Activated CD4-positive, alpha-beta T cell treated with anti-CD3 and anti-CD28 coated beads, Interleukin-10, Interleukin-2, amounts not matched to agents 100 ng/mL and 50 ng/mL, durations not matched to agents 16 hours and 8 hours (primary cell): ENCODE data around the gene DIP2C.
"Not testable (repeated sequence)": the region's sequence is repeated elsewhere in the genome, so short reads cannot be mapped to it uniquely, and the experiment has no call there.

Experiments
- DNase-seq: peaks from one replicate; pipeline ENCODE4 v3.0.0-alpha.2; 2020

The DIP2C gene

DNA sequence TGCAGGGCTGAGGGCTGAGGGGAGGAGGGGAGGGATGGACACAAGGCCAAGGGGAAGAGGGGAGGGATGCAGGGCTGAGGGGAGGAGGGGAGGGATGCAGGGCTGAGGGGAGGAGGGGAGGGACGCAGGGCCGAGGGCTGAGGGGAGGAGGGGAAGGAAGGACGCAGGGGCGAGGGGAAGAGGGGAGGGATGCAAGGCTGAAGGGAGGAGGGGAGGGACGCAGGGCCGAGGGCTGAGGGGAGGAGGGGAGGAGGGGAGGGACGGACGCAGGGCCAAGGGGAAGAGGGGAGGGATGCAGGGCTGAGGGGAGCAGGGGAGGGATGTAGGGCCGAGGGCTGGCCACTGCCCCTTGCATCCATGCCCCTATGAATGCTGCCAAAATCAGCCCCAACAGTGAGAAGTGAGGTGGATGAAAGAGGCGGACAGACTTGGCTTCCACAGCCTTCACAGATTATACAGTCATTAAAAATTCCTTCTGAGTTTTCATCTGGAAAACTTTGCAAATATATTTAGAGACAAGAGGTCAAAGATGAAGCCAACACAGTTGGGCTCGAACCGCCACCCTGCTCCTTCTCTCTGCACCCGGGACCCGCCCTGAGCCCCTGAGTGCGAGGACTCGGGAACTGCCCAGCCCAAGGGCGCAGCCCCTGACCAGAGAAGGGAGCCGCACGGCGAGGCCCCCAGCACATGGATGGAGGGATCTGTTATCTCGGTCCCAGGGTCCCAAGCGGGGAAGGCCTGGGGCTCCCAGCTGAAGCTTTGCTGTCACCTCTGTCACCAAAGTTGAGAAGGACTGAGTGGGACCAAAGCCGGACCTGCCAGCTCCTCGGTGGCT, 65.8 kb downstream of the DIP2C start:
- no peak for DNase-seq

DNA sequence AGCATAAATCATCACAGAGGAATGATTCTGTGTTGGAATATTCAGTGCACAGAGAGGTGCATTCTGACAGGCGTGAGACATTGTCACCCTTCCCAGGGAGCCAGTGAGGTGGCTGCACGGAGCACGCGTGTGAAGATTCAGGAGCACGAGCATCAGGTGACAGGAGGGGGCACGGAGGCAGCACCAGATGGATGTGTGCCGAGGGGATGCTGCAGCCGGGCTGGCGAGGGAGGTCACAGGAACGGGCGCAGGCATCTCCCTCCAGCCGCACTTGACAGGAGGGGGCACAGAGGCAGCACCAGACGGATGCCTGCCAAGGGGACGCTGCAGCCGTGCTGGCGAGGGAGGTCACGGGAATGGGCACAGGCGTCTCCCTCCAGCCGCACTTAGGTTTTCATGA, 66.5 kb downstream of the DIP2C start:
- no peak for DNase-seq

DNA sequence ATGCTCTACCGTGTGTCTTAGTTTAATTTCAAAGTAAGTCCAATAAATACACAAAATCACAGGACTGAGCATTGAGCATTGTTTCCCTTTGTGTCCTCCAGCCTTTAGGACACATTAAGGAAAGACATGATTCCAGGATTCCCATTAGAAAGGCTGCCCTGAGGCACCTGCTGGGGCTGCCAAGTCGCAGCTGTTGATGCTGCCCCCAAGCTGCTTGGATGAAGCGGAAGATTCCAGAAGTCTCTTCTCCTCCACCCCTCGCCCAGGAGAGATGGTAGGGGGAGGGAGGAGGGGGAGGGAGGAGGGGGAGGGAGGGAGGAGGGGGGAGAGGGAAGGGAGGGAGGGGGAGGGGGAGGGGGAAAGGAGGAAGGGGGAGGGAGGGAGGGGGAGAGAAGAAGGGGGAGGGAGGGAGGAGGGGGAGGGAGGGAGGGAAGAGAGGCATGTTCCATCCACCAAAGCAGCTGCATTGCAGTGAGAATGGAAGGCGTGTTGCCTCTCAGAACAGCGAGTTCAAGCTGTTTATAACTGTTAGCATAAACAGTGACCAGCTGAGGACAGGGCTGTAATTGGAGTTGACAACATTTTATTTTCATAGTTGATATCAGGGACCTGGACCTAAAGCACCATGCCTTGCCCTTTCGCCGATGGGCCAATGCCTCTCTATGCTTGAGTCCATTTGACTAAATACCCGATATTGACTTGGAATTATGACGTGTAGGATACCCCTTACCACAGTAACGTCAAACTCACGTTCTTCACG, 67.3 kb downstream of the DIP2C start:
- DNase-seq = no peak

DNA sequence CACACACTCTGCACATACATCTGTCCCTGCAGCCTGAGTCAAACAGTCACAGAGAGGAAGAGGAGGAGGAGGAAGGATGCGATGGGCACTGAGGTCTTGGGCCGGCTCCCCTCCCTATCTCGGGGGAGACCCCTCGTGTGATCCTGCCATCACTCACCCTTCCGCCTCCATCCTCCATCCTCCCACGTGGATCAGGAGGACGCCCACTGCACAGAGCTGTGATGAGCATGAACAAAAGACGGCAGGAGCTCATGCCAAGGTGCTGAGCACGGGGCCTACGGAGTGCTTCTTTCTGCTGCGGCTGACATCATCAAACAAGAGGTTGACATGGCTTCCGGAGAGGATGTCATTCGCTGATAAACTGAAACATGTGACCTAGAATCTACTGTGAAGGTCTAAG, 68.0 kb downstream of the DIP2C start:
- no peak for DNase-seq

DNA sequence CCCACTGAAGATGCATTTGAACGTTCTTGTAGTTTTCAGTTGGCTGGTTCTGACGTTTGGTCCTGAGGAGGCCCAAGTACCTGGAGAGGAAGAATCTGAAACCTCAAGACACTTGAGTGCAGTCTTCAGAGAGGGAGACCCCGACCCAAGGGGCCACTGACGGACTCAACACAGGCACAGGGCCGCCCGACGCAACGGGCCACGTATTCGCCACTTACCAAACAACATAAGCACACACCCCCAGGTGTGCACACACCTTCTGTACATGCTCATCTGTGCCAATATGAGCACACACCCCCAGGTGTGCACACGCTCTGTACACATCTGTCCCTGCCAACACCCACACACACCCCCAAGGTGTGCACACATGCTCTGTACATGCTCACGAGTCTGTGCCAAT, 68.5 kb downstream of the DIP2C start:
- no peak for DNase-seq

DNA sequence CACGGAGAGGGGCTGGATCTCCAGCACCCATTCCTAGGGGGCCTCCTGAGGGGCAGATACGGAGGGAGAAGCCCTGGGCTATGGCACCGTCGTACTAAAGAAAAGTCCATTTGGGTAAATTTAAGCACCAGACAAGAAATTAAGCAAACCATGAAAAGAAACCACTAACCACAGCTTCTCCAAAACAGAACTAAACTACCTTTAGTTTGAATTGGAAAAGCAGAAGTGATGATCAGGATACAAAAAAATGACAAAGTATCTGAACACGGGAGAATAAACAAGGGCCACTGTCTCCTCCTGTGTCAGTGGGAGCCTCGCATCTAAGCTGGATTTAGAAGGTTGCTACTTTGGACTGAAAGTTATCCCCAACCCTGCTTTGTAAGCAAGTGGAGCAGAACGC, 69.1 kb downstream of the DIP2C start:
- DNase-seq = no peak

DNA sequence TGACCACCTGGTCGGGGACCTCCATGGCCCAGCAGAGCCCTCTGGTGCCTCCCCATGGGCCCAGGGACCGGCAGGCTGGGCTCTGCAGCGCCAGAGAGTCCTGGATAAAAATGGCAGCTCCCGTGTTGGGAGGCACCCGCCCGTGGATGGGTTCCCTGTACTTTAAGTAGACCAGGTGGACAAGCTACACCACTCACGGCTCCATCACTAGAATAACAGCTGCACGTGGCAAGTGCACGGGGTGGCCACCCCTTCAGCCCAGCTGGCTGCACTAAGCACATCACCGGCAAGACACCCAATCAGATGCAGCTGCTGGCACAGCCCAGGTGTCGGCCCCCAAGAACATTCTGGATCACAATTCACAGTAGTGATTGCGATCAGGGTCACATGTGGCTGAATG, 69.8 kb downstream of the DIP2C start:
- no peak for DNase-seq

DNA sequence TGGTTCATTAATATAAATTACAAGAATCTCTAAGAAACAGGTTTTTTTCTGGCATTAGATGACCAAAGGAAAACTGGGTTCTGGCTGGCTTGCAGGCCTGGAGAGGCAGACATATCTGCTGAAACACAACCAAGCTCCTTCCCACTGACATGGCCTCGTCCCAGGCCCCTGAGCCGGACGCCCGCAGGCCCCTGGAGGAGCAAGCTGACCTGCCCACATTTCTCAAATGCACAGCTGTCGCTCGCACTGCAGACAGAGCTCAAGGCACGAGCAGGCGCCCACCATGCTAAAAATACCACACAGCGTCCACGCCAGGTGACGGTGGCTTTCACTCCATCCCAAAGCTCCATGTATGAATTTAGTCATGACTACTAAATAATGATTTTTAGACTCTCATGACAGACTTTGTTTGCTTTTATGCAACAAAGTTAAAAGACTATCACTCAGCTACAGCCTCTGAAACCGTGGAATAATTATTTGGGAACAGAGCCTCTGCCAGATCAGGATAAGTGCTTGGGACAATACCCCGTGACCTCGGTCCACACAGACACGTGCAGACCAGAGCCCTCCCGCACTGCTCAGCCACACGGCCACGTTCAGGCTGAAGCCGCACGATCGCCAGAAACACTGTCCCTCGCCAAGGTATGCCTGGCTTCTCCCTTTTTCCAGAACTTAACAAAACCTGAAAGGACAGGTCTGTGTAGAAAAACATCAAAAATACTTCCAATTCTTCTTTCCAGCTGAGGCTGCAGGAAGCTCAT, 71.1 kb downstream of the DIP2C start:
- no peak for DNase-seq

DNA sequence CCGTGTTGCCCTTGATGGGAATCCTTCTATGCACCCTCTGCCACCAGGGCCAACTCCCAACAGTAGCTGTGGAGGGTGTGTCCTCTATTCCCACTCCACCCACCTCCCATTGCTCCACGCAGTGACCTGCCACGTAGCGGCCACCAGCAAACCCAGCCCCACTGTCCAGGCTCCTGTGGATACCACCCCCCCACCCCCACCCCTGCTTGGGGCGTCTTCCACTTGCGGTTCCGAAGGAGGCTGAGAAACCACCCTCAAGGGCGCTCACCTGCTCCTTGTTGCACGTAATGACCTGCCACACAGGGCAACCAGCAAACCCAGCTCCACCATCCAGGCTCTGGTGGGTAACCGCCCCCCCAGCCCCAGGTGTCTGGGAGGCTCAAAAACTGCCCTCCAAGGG, 72.0 kb downstream of the DIP2C start:
- DNase-seq = no peak

DNA sequence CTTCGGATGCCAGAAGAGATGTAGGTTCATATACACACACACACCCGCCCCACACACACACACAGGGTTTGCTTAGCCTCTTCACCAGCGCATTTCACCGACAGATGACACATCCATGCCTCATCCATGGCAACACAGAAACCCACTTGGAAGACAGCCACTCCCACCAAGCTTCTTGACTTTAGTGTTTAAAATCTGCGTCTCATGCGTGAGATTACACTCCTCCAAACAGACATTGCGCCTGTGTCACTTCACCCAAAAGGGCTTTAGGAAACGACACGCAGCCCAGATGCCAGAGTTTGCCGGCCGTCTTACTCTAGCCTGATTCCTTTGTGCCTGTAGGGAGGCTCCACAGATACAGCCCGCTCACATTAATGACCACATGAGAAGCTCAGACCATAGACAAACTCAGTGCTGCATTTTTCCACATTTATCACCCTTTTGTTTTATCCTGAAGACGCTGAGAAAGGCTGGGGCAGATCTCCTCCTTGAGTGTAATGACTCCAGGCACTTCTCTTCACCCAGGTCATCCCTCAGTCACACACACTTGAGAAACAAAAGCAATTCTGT, 73.8 kb downstream of the DIP2C start:
- no peak for DNase-seq

DNA sequence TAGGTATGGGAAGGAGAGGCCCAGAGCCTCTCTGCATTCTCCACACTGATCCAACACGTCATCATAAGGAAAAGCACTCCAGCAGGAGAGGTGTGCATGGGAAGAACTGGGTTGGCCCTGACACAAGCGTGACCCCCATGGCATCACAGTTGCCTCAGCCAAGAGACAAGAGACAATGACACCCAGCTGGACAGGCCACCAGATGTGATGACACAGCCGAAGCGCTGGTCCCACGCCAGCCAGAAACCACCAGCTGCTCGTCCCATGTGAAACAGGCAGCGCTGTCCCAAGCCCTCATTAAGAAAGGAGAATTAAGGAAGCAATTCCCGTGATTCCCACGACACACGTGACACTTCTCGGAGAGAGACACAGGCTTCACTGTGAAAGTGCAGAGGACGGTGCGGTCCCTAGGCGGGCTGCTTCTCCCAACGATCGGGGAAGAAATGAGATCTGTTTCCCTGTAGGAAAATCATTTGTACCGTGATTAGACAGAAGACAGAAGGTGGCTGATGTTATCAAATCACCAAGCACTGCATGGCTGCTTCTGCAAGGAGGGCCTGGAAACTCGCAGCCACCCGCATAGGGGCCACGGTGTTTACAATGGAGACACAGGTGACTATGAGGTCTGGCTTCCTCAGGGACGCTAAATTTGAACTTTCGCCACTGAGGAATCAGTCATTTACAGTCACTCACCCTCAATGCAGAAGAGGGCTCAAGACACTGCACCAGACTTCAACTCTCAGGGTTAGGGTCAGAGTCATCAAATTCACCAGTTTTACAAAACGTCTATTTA, 74.5 kb downstream of the DIP2C start:
- DNase-seq = no peak

DNA sequence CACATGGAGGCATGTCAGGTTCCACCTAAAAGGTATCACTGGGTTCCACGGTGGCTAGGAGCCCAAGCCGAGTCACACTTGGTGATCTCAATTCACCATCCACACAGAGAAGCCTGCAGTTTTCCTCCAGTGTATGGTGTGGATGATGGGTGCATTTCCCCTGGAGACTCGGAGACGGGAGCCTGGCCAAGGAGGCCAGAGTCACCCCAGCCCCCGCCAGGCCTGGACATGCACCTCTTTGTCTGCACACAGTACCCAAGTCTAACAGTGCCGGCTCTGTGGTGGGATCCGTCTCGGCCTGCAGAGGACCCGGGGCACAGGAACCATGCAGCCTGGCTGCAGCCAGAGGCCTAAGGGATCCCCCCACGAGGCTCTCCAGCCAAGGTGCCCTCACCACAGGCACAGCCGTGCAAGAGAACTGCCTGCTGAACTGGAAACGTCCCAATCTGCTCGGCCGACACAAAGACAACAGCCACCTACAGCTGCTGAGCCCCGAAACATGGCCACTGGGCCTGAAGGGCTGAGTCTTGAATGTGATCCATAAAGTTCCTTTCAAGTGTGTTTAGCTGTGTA, 75.2 kb downstream of the DIP2C start:
- DNase-seq = no peak

DNA sequence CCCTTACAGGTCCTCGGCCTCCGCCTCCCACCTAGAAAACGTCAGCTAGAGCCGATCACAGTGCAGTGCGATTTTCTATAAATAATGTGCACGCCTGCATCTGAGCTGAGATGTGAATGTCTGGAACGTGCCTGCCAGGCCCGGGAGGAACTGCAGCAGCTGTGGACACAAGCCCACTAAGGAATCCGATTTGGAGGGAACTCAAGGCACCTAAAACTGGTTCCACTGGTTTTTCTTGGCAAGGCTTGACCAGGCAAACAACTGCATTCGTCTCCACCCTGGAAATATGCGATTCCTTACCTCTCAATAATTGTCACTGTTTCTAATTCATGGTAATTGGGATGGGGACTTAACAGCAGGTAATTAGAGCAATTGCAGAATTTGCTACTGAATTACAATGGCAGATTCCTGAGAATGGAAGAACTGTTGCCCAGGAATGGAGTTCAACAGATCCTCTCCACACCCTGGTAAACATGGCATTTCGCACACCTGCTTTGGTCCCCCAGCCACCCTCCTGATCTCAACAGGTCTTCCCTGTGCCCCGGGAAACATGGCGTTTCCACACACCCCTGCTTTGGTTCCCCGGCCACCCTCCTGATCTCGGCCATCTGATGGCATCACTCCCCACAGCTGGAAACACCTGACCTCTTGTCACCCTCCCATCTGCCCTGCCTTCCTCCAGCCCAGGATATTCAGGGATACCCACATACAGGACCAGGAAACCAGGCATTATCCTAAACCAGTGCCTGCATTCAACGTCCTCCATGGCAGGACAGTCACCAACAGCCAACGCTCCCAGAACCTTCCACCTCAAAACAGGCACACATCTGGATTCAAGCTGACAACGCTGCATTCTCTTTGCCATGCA, 76.0 kb downstream of the DIP2C start:
- DNase-seq = no peak

DNA sequence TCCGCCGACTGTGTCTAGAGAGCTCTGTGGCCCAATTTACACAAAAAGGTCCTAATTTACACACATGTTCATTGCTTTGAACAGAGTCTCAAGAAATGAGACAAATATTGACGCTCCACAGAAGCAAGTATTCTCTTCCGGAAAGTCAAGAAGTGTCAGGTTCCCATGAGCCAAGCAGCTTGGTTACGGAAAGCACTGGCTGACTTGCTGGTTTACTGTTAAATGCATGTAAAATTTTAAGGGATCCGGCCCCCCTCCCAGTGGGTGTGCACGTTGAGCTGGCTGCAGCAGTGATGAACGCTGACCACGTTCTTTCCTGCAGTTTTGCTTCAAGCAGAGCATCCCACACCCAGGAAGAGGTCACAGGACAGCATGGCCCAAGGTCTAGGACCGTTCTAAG, 76.8 kb downstream of the DIP2C start:
- no peak for DNase-seq

DNA sequence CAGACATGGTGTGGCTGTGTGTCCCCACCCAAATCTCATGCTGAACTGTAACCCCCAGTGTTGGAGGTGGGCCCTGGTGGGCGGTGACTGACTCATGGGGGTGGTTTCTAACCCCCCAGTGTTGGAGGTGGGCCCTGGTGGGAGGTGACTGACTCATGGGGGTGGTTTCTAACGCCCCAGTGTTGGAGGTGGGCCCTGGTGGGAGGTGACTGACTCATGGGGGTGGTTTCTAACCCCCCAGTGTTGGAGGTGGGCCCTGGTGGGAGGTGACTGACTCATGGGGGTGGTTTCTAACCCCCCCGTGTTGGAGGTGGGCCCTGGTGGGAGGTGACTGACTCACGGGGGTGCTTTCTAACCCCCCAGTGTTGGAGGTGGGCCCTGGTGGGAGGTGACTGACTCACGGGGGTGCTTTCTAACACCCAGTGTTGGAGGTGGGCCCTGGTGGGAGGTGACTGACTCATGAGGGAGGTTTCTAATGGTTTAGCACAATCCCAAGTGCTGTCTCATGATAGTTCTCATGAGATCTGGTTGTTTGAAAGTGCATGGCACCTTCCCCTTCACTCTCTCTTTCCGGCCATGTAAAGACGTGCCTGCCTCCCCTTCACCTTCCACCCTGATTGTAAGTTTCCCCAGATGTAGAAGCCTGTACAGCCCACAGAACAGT, 78.7 kb downstream of the DIP2C start:
- DNase-seq = not testable (repeated sequence)

DNA sequence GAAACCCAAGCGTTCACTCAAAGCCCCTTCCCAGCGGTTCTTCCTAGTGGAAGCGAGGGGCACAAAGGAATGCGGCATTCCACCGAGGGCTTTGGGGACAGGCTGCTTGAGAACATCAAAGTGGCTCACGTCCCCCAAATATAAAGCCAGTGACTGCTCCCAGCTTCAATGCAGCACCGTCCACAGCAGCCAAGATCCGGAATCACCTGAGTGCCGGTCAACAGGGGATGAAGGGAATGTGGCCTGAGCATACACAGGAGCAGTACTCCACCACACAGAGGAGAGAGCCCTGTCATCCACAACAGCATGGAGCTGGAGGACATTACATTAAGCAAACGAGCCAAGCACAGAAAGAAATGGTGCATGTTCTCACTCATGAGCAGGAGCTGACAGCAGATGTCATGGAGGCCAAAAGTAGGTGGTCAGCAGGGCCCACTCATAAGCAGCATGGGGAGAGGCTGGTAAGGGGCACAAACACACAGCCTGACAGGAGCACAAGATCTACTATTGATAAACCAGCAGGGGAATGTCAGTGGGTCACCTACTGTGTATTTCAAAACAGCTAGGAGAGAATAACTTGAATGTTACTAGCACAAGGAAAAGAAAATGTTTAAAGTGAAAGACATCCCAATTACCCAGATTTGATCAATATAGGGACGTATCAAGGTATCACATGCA, 79.5 kb downstream of the DIP2C start:
- no peak for DNase-seq

DNA sequence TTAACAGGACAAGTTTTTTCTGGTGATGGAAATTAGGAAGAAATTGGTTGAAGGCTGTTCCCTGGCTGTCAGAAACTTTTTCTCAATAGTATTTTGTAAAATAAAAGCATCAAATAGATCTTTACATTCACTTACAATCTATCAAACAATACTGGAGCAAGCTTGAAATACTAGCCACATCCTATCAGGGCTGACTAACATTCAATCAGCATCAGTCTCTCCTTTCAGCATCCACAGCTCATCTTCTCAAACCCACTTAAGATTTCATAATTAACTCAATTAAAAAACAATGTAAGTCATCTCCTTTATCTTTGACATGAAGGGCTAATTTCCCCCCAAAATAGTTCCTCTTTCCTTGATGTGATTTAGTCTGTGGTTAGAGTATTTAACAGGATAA, 80.2 kb downstream of the DIP2C start:
- no peak for DNase-seq

DNA sequence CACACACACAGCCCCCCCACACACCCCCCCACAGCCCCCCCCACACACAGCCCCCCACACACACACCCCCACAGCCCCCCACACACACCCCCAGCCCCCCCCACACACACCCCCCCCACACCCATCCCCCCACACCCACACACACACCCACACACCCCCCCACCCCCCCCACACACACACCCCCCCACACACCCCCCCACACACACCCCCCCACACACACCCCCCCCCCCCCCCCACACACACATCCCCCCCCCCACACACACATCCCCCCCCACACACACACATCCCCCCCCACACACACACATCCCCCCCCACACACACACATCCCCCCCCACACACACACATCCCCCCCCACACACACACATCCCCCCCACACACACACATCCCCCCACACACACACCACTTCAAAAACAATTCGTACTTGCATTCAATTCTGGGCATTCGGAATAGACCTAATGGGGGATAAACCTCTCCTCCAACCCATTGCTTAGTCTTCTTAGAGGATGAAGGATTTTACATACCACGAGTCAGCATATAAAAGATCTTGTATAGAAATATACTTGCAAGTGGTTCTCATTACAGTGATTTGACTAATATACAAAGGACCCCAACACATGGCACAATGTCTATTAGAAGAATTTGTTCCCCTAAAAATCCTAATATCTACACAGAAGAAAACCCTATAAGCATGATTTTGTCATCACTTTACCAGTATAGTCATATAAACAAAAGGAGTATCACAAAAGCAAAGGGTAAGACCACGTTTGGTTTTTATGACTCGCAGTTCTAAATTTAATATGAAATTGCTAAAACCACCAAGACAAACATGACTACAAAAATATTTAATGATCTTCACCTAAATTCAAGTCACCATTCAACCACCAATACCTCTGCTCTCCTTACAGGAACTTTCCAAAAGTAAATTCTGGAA, 80.9 kb downstream of the DIP2C start:
- no peak for DNase-seq
